Dedifferentiated amniotic fluid mesenchymal stem cell (primary cell): ENCODE measurements around the gene SPG7.

Experiments used
- DNase-seq: peaks from one replicate; pipeline ENCODE4 v3.0.0-alpha.2; 2016; ENCODE audit errors: extremely low spot score

The SPG7 gene

DNA sequence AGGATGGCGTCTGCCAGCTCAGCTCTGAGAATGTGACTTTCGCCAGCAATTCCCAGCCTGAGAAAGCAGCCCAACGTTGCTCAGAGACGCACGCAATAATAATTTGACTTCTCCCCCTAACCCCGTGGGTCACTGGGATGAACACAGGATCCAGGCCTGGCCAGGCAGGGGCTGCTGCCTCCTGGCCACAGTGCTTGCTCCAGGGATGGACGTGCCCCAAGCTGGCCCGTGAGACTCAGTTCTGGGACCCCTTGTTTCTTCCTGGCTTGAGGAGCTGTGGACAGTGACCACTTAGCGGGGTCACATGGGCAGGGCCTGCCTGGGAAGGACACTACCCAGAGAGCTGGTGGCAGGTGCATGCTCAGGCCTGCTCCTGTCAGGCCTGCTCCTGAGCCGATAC lies 91.7 kb downstream of the SPG7 start:
- no peak for DNase-seq

- DNase-seq = no peak
Measured at GRCh38 chr16:89600427-89600826, 92.2 kb downstream of the SPG7 start.

DNA sequence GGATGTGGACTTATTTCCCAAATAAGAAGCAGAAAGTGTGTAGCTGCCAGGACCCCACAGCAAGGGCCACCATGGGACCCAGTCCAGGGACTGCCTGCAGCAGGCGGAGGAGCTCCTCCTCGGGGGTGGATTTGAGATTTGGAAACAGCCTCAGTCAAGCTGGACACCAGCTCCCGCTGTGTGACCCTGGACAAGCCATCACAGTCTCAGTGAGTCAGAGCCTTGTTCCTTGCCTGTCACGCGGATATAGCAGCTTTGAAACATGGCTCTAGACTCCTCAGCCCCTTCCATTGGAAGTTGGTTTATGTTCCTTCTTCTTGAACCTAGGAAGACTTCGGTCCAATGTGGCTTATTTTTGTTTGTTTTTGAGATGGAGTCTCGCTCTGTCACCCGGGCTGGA lies 92.8 kb downstream of the SPG7 start:
- no peak for DNase-seq

DNA sequence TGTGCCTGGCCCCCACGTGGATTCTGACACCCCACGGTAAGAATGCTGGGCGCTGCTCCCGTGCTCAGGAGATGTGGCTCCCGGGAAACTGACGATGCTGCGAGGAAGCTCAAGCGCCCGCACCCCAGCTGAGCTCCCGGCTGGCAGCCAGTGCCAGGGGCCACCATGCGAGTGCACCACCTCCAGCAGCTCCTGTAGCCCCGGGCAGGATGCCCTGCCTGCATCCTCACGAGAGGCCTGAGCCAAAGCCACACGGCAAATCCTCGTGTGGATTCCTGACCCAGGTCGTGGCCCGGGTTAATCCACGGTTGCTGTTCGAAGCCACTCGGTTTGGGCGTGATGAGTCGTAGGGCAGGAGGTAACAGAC lies 93.7 kb downstream of the SPG7 start:
- no peak for DNase-seq

DNA sequence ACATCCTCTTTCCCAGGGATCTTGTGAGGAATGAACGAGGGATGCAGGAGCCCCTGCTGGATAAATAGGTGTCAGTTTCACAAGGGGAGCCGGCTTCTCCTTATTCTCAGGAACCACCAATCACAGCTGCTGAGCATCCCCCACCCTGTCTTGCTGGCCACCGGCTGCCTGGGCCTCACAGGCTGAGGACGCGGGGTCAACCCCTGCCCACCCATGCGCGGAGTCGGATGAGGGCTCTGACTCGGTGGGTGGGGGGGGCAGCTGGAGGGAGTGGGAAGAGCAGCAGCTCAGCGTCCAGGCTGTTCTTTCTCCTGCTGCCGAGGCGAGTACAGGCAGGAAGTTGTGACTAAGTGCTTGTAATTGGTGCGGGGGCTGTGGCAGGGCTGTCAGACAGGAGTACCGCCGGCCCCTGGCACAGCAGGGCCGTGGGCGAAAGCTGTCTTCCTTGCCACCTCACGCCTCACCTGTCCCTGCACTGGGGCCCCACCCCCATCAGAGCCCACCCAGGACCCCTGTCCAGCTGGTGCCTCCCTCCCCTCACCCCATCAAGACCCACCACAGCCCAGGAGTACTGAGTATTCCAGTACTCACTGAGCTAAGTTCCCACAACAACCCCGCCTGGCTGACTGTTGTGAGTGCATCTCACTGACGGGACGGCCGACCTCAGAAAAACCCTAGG lies 94.2 kb downstream of the SPG7 start:
- peak; percentile 67 for DNase-seq

- no peak for DNase-seq
Measured at GRCh38 chr16:89602952-89603590, 94.9 kb downstream of the SPG7 start.

DNA sequence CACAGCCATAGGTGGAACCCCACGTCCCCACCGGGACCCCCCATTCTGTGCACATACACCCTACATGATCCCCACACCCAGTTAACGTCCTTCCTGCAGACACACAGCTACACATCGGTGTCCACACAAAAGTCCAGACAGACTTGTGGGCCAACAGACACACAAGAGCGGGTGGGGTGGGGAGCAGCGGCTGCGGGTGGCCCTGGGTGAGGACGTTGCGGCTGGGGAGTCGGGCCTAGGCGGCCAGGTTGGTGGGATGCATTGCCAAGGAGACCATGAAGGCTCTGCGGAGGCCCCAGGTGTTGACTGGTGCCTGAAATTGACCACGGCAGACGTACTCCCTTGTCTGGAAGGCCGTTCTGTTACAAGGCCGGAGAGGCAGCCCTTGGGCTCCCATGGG lies 96.6 kb downstream of the SPG7 start:
- no peak for DNase-seq

DNA sequence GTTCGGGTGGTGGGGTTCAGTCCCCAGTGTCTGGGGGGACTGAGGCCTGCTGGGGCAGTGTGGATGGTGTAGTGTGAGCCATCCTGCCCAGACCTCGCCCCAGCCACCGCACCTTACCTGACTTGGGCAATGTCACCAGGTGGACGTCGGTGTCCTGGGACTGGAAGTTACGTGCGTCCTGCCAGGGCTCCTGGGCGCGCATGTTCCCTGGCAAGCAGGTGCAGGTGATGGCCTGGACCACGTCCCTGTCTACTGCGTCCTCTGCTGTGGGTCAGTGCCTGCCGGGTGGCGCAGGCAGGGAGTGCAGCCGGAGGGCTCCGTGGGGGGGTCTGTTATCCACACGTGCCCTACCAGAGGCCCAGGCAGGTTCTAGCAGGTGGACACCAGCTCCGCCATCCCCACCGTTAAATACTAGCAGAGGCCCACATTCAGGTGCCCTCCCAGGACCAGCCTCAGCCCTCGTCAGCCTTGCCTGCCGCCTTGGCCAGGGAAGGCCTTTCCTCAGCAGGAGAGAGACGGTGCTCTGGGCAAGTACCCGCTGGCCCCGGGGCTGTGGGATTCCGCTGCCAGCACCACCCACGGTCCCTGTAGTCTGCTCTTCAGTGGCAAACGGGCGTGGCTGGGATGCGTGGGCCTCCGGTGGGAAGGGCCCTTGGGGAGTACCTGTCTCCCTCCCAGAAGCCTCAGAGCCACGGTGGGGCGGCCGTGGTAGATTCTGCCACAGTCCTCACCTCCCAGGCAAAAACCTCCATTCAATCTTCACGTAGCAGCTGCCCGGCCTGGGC lies 97.2 kb downstream of the SPG7 start:
- no peak for DNase-seq

DNA sequence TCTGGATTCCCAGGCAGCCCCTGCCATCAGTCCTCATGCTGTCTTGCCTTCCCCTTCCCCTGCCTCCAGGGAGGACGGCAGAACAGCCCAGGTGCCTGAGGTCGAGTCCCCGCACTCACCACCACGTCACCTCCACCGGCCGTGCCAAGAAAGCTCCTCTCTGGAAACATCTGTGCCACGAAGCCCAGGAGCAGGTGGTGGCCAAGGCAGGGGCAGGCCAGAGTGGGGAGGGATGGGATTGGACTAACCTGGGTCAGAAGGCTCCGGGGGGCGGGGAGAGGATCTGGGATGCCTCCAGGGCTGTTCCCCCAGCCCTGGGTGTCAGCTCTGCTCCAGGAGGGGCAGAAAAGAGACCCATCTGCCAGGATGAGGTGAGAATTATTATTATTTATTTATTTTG lies 97.8 kb downstream of the SPG7 start:
- no peak for DNase-seq
